GM21717 (cell line): Measurements from ENCODE around the gene MMP14.
A peak's percentile ranks its signal among the peaks of the same experiment; 100 is the strongest.
"Not testable (repeated sequence)": the region's sequence is repeated elsewhere in the genome, so short reads cannot be mapped to it uniquely, and the experiment has no call there.

Experiments
- ATAC-seq: cut with Tn5 transposase; IDR thresholded peaks from one replicate; pipeline ENCODE4 v1.9.1; 2021; ENCODE audit warnings: mild to moderate bottlenecking, moderate library complexity; ENCODE audit not compliant: unreplicated experiment

The MMP14 gene

GRCh38 chr14:22854963-22855724 lies 18.8 kb downstream of the MMP14 start:
- ATAC-seq = no peak

- no peak for ATAC-seq
Observed at GRCh38 chr14:22856428-22856827, 20.0 kb downstream of the MMP14 start.

GRCh38 chr14:22860377-22860776 lies 24.0 kb downstream of the MMP14 start:
- not testable (repeated sequence) for ATAC-seq

DNA sequence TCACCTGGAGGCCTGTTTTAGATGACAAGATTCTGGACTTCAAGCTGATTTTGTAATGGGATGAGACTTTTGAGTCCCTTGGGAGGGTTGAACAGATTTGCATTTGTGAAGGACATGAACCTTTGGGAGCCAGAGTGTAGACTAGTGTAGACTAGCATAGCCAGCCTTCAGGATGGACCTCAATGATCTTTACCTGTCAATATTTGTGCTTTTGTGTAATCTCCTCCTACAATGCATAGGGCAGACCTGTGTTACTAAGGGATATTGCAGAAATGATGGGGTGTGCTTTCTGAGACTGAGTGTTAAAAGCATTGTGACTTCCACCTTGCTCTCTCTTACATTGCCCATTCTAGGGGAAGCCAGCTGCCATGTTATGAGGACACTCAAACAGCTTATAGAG lies 25.3 kb downstream of the MMP14 start:
- ATAC-seq = no peak

GRCh38 chr14:22864979-22865378 lies 28.6 kb downstream of the MMP14 start:
- ATAC-seq = no peak

DNA sequence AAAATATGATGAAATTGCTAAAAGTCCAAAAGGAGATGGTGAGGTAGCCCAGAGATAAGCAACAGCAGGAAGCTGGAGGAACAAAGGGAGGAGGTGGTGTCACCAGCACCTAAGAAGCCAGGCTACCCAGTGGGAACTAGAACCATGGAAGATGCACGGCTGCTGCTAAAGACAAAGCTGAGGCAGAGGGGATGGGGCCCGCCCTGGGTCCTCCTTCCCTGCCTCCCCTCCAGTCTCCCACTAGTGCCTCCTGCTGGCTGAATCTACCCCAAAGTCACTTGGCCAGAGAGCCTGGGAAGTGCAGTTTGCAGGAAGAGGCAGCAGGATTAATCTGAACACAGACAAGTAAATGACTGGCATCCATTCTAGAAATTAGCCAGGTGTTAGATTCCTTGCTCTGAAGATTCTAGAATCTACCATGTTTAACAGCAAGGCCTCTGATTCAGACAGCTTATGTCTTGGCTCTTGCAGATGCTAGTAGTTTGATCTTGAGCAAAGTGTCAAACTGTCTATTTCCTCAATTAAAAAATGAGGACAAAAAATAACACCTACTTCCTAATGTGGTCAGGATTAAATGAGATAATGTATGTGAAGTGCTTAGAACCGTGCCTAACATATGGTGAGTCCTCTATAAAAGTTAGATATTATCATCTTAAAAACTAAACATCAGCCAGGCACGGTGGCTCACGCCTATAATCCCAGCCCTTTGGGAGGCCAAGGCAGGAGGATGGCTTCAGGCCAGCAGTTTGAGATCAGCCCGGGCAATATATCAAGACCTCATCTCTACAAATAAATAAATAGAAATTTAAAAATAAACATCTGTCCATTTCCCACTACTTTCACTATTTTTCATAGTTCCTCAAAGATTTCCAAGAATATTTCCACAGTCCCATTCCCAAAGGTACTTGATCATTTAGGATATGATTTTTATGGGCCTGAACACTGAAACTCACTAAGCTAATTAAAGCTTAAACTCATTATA lies 29.3 kb downstream of the MMP14 start:
- no peak for ATAC-seq

DNA sequence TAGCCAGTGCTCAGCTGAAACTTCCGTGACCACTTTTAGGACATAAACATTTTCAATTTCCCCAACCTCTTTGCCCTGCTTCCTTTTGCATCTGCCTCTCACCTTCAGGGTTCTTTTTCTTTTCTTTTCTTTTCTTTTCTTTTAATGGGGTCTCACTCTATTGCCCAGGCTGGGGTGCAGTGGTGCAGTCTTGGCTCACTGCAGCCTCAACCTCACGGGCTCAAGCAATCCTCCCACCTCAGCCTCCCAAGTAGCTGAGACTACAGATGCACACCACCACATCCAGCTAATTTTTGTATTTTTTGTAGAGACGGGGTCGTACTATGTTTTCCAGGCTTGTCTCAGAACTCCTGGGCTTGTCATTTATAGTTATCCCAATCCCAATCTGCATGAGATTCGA lies 30.5 kb downstream of the MMP14 start:
- no peak for ATAC-seq

DNA sequence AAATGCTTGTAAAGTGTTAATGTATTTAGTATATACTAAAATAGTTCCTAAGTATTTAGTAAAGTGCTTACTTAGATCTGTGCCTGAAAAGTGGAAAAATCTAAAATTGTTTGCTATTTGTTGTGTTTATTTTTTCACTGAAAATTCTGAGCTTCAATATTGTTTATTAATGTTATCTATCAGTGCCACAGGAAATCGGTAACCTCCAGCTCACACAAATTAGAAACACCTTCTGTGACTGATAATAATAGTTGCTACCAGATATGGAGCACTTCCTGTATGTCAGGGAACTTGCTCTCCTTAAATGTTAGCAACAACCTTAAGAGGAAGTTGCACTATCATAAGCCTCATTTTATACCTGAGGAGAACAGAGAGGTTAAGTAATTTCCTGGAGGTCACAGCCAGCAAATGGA lies 34.4 kb downstream of the MMP14 start:
- peak; percentile 38 for ATAC-seq

DNA sequence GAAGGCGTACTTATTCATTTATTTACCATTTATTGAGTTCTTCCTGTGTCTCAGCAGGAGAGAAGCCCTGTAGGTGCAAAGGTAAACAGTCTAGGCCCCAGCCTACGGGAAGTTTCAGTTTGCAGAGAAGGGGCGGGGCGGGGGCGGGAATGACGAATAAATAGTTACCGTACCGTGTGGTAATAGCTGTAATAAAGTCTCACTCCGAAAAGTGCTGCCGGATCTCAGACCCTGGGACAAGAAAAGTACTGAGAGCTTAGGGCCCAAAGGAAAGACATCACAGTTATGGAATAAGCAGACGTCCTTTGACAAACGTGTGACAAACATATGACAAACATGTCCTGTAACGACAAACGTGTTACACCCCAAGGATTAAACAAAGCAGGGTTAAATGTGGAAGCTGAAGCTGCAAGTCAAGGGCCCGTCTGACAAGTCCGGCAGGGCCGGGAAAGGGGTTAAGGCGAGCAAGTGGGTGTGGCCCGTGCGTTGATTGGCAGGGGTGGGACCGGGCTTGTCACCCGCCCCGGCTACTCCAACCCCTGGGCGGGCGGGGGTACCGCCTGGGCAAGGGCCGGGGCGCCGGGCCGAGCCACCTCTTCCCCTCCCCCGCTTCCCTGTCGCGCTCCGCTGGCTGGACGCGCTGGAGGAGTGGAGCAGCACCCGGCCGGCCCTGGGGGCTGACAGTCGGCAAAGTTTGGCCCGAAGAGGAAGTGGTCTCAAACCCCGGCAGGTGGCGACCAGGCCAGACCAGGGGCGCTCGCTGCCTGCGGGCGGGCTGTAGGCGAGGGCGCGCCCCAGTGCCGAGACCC lies 35.0 kb downstream of the MMP14 start, which contains the start of gene LRP10:
TSS of gene LRP10 (plus strand) at position 517 of the 809 bp plus-strand sequence. CDS start 564 bp downstream, outside the sequence.
- ATAC-seq = peak; percentile 71

- no peak for ATAC-seq
Observed at GRCh38 chr14:22872033-22872832, 35.8 kb downstream of the MMP14 start.

DNA sequence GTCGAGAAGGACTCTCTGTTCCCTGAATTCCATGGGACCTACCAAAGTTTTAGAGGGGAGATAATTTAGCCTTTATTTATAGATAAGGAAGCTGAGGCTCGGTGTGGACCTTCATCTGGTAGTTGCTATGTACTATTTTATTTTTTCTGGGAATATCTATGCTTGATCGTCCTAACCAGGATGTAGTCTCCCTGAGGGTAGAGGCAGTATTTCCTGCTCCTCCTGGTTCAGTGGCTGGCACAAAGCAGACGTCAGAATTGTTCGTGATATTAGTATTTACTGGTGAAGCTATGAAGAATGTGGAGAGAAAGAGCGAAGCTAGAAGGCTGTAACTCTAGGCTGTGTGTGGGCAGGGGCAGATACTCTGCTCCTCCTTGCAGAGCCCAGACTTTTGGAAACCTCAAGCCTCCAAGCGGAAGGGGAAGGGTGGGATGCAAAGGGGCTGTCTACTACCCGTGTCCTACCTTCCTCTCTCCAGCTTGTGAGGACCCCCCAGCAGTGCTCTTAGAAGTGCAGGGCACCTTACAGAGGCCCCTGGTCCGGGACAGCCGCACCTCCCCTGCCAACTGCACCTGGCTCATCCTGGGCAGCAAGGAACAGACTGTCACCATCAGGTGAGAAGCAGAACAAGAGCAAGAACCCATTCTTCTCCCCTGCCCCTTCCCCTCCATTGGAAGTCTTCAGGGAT lies 36.6 kb downstream of the MMP14 start:
- ATAC-seq = no peak

GRCh38 chr14:22875003-22875747 lies 38.8 kb downstream of the MMP14 start:
- no peak for ATAC-seq

- ATAC-seq = no peak
Observed at GRCh38 chr14:22875748-22876319, 39.4 kb downstream of the MMP14 start.

GRCh38 chr14:22877000-22877501 lies 40.7 kb downstream of the MMP14 start:
- no peak for ATAC-seq

DNA sequence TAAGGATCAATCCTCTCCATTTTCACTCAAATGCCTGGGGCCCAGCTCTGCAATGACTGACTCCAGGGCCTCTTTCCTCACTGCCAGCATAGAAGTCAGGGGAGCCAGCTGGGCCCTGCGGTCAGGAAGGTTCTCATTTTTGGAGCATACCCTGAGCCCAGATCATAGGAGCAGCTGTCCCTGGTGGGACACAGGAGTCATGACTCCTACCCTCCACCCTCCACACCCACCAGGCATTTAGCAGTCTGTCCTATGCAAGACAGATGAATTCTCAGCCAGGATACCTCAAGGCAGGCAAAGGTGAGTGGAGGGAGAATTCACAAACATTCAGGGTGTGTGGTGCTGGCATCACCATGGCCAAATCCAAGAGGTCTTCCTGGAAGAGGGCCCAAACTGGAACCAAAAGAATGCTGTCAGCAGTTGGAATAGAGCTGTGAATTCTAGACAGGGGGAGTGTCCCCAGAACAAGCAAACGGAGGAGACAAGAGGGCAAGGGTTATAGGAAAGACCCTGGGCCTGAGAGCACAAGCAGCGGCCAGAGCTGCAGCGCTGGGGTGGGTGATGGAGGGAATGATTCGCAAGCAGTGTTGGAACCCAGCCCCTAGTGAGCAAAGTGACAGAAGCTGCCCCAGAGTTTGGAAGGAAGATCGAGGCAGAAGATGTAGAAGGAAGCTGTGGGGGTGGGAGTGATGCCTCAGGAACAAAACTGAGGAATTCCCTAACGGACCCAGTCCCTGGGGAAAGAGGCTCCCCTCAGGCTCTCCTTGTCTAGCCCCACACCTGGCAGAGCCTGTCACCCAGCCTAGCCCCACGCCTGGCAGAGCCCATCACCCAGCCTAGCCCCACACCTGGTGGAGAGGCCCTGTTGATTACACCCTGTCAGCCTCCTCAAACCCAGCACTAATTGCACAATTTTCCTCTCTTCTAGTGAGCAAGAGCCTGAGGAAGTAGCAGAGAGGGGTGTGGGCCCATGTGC lies 42.2 kb downstream of the MMP14 start:
- ATAC-seq = no peak

DNA sequence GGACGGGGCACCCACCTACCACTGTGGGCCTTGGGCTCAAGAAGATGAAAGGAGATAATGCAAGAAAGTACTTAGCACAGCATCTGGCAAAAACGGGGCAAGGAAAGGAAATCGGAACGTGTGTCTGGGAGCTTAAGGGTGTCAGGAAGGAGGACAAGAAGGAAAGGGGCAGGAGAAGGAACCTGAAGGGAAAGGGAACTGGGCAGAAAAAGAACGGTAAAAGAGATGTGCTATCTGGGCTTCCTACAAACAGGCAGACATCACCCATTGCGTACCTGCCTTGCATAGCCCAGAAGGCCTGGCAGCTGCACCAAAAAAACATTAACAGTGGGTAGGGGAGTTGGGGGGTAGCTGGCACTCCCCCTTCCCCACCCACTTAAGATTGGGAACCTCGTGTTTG lies 45.7 kb downstream of the MMP14 start:
- ATAC-seq = no peak

DNA sequence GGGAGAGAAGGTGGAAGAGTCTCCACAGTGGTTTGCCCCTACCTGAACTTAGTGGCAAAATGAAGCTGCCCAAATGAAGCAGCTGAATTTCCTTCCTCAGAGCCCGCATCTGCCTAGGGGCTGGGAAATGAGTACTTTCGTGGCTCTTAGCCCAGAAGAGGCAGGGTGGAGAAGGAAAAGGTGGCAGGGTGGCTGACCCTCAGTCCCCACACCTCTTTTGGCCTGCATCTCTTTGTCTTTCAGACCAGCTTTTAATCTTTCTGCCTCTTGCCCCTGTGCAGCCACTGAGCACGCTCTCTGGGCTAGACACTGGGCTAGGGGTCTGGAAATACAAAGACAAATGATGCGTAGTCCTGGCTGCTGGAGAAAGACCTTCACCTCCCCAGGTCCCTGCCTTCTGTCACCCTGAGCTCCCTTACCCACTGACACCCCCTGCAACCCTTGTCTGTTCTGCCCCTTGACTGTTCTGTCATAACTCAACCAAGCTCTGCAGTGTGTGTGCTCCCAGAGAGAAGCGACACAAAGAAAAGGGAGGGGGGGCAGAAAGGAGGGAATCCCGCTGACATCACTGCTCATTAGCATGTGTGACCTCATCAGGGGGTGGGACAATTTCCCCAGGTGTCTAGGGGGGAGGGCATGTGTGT lies 46.3 kb downstream of the MMP14 start:
- no peak for ATAC-seq
